HG03558 (cell line): ENCODE results near the gene THSD7B.

Experiments
- ATAC-seq: cut with Tn5 transposase; IDR thresholded peaks from one replicate; pipeline ENCODE4 v1.9.1; 2021; ENCODE audit warnings: moderate number of reproducible peaks; ENCODE audit not compliant: unreplicated experiment; ENCODE audit errors: extremely low read depth

Gene THSD7B

DNA sequence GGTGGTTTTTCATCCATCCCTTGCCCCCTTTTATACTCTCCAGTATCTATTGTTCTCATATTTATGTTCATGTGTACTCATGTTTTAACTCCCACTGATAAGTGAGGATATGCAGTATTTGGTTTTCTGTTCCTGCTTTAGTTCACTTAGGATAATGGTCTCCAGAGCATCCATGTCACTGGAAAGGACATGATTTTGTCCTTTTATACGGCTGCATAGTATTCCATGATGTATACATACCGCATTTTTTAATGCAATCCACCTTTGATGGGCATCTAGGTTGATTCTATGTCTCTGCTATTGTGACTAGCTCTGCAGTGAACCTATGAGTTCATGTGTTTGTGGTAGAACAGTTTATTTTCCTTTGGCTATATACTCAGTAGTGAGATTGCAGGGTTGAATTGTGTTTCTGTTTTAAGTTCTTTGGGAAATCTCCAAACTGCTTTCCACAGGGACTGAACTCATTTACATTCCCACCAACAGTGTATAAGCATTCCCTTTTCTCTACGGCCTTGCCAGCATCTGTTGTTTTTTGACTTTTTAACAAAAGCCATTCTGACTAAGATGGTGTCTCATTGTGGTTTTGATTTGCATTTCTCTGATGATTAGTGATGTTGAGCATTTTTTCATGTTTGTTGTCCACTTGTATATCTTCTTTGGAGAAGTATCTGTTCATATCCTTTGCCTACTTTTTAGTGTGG lies 420.2 kb downstream of the THSD7B start:
- ATAC-seq, result no peak

DNA sequence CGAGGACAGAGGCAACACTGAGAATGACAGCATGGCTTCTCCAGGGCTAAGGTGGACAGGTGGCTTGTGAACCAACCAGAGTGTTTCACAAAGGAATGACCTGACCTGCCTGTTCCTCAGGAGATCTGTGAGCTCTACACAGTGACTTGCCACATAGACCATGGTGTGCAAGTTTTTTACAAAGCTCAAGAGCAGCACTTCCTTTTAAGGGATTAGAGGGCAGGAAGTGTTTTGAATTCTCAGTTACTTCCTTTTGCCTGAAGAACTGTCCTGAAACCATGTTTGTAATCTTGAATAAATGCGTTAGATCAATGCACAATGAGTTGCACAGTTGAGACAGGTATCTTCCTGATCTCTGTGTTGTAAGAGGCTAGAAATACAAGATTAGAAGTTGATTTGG lies 421.9 kb downstream of the THSD7B start:
- no peak for ATAC-seq

DNA sequence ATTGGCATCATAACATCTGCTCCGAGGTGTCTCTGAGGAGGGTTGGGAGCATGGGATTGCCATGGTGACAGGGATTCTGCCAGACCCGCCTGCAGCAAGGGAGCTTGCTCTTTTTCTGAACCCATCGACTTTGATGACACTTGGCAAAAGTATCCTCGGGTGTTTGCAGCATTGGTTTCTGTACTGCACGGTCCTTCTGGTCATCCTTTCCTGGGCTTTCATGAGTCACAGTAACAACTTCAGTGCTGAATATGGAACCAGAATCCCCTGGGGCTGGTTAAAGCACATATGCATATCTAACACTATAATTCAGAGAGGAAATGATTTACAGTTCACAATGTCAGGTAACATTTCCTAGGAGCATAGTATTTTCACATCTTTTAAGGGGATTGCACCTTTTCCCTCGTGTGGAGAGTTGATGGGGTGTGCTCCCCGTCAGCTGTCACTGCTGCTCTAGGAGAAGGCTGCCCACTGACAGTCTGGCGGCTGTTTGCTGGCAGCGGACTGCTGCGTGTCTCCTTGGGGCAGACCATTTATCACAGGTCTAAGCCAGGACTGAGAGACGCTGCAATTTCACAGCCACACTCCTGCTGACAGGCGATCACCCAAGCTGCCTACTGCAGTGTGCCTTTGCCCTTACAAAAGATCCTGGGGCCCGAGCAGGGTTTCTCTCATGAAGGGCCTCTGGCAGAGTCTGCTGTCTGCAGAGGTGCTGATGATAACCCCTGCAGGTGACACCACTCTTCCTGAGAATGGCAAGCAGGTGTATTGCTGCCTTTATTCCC lies 425.3 kb downstream of the THSD7B start:
- no peak for ATAC-seq

DNA sequence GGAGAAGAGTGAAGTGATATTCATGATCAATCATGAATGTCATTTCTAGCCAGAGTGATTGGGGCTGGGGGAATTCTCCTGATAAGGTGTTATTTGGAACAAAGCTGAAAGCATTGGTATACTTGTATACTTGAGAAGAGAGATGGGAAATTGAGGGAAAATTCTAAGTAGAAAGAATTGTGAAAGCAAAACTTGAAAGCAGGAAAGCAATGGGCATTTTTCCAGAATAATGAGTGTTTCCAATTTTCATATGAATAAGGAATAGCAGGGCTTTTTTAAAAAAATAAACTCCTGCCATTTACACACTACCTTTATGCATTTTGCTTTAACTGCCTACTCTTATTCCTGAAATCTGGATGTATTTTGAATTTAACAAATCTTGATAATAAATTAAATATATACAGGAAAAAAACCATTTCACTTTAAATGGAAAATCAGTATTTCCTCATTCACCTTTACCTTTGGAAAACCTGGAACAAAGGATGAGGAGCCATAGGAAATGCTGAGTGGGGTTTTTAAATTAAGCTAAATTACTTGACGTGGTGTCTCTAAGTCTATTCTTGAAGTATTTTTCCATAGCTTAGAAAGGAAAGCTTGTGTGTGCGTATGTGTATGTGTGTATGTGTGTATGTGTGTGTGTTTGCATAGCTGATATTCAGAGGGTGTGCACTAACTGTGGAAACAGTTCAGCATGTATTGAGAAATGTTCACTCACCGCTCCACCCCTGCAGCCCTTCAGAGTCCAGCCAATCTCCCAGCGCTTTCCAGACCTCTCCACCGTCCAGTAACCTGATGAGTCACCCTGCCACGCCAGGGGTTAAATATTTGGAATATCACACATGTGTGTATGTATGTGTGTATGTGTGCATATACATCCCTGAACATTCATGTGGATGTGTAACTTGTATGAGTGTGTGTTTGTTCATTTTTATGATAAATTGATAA lies 427.3 kb downstream of the THSD7B start:
- no peak for ATAC-seq

DNA sequence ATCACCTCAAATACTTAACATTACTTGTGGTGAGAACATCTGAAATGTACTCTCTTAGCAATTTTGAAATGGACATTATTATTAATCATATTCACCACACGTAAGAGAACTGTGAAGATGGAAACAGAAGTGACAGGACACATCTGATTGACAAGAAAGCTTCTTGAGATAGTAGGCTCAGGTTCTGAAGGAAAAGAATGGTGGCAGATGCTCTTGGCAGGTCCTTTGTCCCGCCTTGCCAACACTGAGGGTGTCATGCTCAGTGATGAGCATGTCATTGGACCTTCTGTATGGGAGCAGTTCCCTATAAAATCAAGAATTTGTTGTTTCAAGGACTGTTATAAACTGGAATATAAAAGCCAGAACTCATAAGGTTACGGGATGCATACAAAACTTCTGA lies 428.1 kb downstream of the THSD7B start:
- no peak for ATAC-seq

DNA sequence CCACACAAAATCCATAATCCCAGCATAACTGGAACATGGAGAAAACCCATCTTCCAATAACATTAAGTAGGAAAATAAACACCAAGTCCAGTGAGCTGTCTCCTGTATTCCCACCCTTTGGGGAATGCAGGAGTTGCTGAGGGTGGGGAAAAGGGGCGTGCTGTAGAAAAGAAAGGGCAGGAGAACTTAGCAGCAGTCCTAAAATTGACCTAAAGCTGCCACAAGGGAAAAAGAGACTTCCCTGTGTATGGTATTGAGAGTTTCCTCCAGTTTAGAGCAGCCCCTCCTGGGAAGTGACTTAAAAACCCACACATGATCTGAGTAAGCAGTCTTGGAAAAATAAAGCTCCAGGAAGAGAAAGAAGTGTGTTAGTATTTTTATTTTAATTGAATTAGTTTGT lies 428.8 kb downstream of the THSD7B start:
- no peak for ATAC-seq

DNA sequence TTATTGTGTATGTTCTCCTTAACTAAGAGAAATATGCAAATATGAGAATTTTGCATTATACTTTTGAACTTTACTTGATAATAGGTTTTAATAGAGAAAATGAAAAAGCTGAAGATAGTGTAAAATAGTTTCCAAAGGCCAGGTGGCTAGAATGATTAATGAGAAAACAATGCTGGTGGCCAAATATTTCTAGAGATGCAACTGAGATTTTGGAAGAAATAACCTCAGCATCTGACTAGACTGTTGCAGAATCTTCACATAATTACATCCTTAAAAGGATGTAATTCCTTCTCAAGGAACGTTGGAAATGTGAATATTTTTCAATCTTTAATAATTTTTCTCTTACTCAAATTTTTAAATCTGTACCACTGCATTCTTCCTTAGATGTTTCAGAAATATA lies 434.4 kb downstream of the THSD7B start:
- ATAC-seq, result no peak

DNA sequence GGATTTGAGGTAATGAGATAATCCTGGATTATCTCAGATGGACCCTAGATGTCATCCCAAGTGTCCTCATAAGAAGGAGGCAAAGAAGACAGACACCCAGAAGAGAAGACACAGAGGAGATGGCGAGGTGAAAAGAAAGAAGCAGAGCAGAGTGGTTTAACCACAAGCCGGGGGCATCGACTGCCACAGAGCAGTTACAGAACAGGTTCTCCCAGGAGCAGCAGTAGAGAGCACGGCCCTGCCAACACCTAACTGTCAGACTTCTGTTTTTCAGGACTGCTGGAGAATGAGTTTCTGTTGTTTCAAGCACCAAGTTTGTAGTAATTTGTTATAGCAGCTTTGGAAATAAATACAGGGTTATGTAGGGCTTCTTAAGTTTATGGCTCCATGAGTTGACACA lies 437.0 kb downstream of the THSD7B start:
- ATAC-seq, result no peak

DNA sequence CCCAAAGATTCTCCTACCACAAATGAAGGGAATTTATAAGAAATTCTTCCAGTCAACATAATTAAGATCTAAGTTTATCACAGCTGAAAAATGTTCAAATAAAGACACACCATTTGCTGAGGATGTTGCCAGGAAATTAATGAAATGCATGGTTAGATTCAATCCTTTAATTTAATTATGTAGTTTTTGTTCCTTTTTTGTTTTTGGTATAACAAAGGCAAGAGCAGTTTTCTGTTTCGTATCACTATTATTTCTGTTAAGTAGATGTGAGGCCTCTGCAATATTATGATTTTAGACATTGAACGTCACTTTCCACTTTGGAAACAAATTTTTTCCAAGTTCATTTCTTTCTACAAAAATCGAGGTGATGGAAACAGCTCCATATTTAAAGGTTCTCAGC lies 440.0 kb downstream of the THSD7B start:
- ATAC-seq, result no peak

DNA sequence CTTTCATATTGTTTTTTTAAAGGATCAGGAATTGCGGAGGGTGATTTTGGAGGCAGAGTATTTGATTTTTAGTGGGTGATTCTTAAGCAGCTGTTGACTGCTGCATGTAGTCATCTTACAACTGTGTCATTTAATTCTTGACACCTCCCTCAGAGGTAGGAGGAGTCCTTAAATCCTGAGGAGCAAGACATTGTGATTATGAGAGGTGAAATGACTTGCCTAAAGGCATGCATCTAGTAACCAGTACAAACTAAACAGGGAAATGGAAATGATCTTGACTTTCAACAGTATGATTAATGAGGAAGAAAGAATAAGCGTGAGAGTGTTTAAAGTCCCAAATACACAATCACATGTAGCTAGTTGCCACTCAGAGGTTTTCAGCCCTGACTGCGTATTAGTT lies 440.7 kb downstream of the THSD7B start:
- no peak for ATAC-seq

DNA sequence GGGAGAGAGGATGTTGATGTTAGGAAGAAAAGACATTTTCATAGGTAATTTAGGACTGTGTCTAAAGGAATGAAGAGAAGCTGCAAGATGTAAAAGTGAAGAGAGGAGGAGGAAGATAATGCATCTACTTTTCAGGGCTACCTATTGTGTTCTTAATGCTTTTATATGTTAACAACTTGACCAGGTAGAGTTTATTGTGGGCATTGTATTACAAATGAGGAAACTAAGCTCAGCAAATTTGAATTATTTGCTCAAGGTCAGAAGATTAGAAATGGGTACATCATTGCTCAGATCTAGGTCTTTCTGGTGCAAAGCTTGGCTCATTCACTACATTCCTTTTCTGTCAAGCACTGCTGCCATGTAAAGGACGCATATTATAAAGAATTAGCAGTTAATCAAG lies 441.7 kb downstream of the THSD7B start:
- ATAC-seq, result no peak

DNA sequence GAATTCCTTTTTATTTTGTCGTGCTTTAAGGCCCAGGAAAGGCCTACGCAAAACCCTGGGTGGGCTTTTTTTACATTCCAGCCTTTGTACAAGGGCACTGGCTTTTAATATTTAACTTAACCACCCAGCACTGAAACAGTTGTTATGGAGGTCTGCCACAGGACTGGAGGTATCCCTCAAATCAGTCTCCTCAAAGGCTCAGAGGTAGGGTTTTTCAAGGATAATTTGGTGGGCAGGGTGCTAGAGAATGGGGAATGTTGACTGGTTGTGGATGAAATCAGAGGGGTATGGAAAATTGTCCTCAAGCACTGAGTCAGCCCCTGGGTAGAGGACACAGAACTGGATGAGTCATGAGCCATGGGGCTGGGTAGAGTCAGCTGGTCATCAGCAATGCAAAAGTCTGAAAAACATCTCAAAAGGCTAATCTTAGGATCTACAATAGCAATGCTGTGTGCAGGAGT lies 443.1 kb downstream of the THSD7B start:
- ATAC-seq, result no peak

DNA sequence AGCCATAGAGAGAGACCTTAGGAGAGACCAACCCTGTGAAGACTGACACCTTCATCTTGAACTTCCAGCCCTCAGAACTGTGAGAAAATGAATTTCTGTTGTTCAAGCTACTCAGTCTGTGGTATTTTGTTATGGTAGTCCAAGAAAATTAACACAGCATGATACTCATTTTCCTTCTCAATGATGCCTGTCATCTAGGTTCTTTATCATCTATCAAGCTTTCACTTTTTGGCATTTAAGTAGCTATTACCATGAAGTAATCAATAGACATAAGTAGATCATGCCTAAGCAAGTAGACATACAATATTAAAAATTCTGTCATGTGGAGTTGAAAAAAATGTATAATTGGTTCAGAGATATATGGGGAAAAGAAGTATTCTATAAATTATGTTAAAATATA lies 444.7 kb downstream of the THSD7B start:
- no peak for ATAC-seq

DNA sequence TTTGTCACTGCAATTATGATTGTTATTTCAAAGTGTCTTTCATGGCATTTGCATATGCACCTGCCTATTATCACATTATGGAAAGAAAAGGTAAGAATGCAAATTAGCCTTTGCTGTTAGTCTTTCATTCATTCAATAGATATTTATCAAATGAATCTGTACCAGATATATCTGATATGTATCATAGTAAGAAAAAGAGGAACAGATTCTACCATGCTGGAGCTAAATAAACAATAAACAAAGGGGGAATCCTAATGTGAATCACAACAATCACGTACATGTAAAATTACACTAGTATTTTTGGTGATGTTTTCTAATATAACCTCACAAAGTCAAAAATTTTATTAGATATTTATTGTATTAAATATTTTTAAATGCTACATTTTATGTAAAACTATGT lies 446.4 kb downstream of the THSD7B start:
- ATAC-seq, result no peak

DNA sequence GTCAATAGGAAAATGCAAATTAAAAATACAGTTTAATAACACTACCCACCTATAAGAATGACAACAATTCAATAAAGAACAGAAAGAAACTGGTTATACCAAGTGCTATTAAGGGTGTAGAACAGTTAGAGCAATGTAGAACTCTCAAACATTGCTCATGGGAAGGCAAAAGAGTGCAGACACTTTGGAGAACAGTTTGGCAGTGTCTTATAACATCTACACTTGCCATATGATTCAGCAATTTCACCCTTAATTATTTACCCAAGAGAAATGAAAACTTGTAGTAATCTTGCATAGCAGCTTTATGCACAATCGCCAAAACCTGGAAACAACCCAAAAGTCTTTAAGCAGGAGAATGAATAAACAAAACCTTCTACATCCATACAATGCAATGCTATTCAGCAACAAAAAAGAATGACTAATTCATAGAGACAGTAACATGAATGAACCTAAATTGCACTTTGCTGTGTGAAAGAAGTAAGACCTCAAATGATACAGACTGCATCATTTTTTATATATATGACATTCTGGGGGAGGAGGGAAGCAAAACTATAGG lies 455.2 kb downstream of the THSD7B start:
- ATAC-seq, result no peak

DNA sequence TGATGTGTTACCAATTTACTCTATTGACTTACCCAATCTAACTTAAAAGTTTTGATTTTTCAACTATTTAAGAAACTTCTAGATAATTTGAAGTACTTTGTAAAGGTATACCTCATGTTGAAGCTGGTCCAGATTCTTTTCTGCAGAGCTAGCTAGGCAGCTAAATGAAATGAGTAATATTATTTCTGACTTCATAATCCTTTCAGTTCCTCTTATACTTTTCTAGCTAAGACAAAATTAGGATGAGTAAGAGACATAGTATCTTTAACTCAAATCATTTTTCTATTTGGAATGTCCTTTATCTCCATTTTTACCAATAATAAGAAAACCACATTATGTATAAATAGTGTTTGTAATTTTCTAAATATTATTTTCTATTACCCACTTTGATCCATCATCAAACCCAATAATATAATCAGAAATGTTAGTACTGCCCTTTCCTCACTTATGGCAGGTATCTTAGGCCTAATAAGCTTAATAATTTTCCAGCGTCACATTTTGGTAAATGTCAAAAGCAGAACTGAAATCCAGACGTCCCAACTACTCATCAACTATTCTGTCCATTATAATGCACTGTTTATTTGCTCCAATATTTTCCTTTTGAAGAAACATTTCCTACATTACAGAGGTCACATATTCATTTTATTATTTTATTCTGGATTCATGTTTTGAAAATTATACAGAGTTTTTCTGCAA lies 456.6 kb downstream of the THSD7B start:
- no peak for ATAC-seq

DNA sequence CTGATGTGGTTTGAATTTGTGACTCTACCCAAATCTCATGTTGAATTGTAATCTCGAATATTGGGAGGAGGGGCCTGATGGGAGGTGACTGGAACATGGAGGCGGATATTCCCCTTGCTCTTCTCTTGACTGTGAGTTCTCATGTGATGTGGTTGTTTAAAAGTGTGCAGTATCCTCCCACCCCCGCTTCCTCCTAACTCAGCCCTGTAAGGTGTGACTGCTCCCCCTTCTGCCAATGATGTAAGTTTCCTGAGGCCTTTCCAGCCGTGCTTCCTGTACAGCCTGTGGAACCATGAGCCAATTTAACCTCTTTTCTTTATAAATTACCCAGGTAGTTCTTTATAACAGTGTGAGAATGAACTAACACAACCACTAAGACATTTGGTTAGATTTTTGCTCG lies 458.4 kb downstream of the THSD7B start:
- no peak for ATAC-seq

DNA sequence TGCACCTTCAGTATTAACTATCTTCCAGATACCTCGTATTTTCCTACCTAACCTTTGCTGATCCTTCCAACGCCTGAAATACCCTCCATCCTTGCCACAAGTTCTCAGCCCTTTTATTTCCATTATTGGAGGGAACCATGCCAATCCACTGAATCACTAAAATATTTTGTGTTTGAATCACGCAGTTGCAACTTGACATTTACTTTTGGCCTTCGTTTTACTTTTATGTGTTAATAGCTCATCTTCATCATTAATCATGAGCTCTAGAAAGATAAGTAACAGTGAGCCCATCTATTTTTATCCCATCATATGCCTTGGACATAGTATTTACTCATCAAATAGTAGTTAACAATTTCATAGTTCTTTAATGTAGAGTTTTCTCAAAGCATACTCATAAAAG lies 463.2 kb downstream of the THSD7B start:
- no peak for ATAC-seq

DNA sequence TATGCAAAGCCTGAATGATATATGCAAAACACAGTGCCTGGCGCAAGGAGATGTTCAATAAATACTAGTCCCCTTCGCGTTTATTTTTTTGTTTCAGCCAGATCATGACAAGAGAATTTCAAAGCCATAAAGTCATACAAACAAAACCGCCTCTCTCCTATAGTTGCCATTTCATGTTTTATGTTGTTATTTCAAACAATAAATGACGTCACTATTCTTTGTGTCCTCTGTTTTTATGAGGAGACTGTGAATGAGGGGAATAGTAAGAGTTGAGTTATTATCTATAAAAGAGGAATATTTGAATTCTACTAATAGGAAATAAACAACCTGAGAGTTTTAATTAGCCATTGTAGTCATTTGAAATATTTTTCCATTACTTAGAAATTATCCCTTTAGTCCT lies 464.5 kb downstream of the THSD7B start:
- no peak for ATAC-seq

DNA sequence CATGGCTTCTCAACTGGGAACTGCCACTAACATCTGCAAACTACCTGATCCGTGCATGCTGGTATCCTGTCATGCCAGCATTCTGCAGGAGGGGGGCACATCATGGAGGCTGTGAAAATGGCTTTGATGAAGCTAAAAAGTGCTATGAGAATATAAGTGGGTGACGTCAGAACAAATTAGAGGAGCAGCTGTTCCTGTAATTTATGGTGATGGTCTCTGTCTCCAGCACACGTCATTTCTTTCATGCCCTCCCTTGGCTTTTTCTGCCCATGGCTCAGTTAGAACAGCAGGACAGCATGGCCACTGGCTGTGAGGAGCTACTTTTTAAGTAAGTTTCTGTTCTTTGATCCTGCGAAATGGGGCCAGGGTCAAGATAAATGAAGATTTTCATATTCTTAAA lies 466.3 kb downstream of the THSD7B start:
- no peak for ATAC-seq
